Mucosa of descending colon (tissue), 3 donors: Measurements from ENCODE around the gene ATP5PB. TPM values are rescaled to one million over a fixed set of nuclear protein-coding genes. Genes with fewer than 3 reads are reported as not detected.

ENCODE experiments used
- ATAC-seq: fragments of 200-7000 bp; cut with Tn5 transposase; one replicate; pipeline ENCODE4 v1.9.1; 2020; ENCODE audit warnings: mild to moderate bottlenecking, moderate library complexity
- DNase-seq, 3 donors: peaks; one replicate each; pipeline ENCODE4 v3.0.0-alpha.2; 2020
- H3K36me3 ChIP-seq: fragments of 200-600 bp; one replicate; pipeline ENCODE4 v1.8.0; 2021; ENCODE audit warnings: low read depth, mild to moderate bottlenecking
- H3K4me1 ChIP-seq: fragments of 200-600 bp; one replicate; pipeline ENCODE4 v1.8.0; 2021; ENCODE audit warnings: low read depth, mild to moderate bottlenecking
- H3K4me3 ChIP-seq: fragments of 200-600 bp; one replicate; pipeline ENCODE4 v1.8.0; 2021; ENCODE audit warnings: mild to moderate bottlenecking
- H3K9me3 ChIP-seq: fragments of 200-600 bp; one replicate; pipeline ENCODE4 v1.8.0; 2021; ENCODE audit warnings: mild to moderate bottlenecking
- CTCF ChIP-seq: fragments of 200-600 bp; IDR thresholded peaks from one replicate; pipeline ENCODE4 v1.8.0; 2022; ENCODE audit warnings: antibody characterized with exemption, mild to moderate bottlenecking
- intact Hi-C, 2 donors: fragments of 100-400 bp; cut with DNase I in 1 of 2; cut with micrococcal nuclease in 1 of 2; formaldehyde crosslinking; loops; one replicate each; pipeline versions ENCODE4 v1.11.0 to v1.11.1; 2022; cut with DNase I, micrococcal nuclease
- total RNA-seq, 3 donors: library from RNA; stranded (reverse); fragmentation: NEBNext Ultra II Directional in 2 of 3; extraction: Animal tissue kit (Norgen Biotek cat#: 25700) in 2 of 3; gene quantifications; one replicate each; pipeline versions ENCODE4 v1.2.1 to v1.2.4, GENCODE V29; 2021 to 2023
- donor health status: DM: no; HTN: no; CAD: no; lungs with moderate emphysema.
- donor health status: DM: no; HTN: no; CAD: no.
- donor health status: DM: no; HTN: yes; CAD: no.

The ATP5PB gene
- total RNA-seq, 3 donors from 2014 or later: 274 to 427 (median 390) TPM

- no peak overlapping the region for H3K4me3 ChIP-seq
- H3K36me3 ChIP-seq: no peaks in the 10 kb centered on the region
- intact Hi-C loops: no loop called here
- no peaks in the 10 kb centered on the region for H3K9me3 ChIP-seq
- TF ChIP-seq CTCF: no peak
- ATAC-seq: peak; percentile 68
- H3K4me1 ChIP-seq: no peaks in the 10 kb centered on the region
- peak in 2 of 3 donors; percentile 38 to 52 for DNase-seq
Measured at GRCh38 chr1:111441573-111442192, 7.6 kb upstream of the ATP5PB start.

- DNase-seq (no peak), ATAC-seq (no peak)
- H3K36me3 ChIP-seq: no peaks in the 10 kb centered on the region
- no peak for TF ChIP-seq CTCF
- intact Hi-C loops: no loop called here
- H3K4me3 ChIP-seq: no peak overlapping the region
- H3K4me1 ChIP-seq: peaks cover 5% of the 10 kb centered on the region
- no peaks in the 10 kb centered on the region for H3K9me3 ChIP-seq
Measured at GRCh38 chr1:111442457-111442856, 6.8 kb upstream of the ATP5PB start.

GRCh38 chr1:111444031-111444430 lies 5.2 kb upstream of the ATP5PB start:
- Histone ChIP-seq H3K4me3 (no peak overlapping the region), H3K36me3 (no peaks in the 10 kb centered on the region), H3K9me3 (no peaks in the 10 kb centered on the region), H3K4me1 (peaks cover 10% of the 10 kb centered on the region)
- ATAC-seq (no peak), DNase-seq (no peak)
- intact Hi-C loops: no loop called here
- no peak for TF ChIP-seq CTCF

- no peak for TF ChIP-seq CTCF
- DNase-seq: no peak
- Histone ChIP-seq H3K4me1 (peaks cover 27% of the 10 kb centered on the region), H3K4me3 (no peak overlapping the region), H3K9me3 (no peaks in the 10 kb centered on the region), H3K36me3 (no peaks in the 10 kb centered on the region)
- intact Hi-C loops: no loop called here
- no peak for ATAC-seq
Measured at GRCh38 chr1:111446546-111446945, 2.7 kb upstream of the ATP5PB start.

GRCh38 chr1:111446967-111447892 lies 2.0 kb upstream of the ATP5PB start:
- intact Hi-C loops: no loop called here
- peaks cover 31% of the 10 kb centered on the region for H3K4me1 ChIP-seq
- H3K36me3 ChIP-seq: no peaks in the 10 kb centered on the region
- H3K9me3 ChIP-seq: no peaks in the 10 kb centered on the region
- TF ChIP-seq CTCF: no peak
- ATAC-seq (peak; percentile 34), DNase-seq (peak in 1 of 3 donors; percentile 19)
- H3K4me3 ChIP-seq: no peak overlapping the region
